Retinal pigment epithelial cell (primary cell): ENCODE measurements around the gene CELF2.

Experiments used
- DNase-seq: peaks from one replicate; pipeline ENCODE4 v3.0.0-alpha.2; 2010; ENCODE audit warnings: low read depth
- H3K4me3 ChIP-seq: 2 replicates; pipeline ENCODE4 v1.5.1; 2011; ENCODE audit warnings: mild to moderate bottlenecking, low read length, control low read depth, moderate library complexity
- TF ChIP-seq, protein P1 (sequence below): conservative IDR thresholded peaks from 2 replicates; pipeline ENCODE4 v1.5.1; 2011; ENCODE audit warnings: low read depth, low read length, control low read depth, inconsistent platforms

CELF2 gene

GRCh38 chr10:11017570-11018431 lies at the start of gene CELF2:
TSS of gene CELF2 (plus strand) at chr10:11017872. CDS start at chr10:11018090, 218 bp downstream.
- H3K4me3 ChIP-seq, result peak within 1 kb of the TSS; percentile 82
- no peak for DNase-seq
- TF ChIP-seq, protein P1, sequence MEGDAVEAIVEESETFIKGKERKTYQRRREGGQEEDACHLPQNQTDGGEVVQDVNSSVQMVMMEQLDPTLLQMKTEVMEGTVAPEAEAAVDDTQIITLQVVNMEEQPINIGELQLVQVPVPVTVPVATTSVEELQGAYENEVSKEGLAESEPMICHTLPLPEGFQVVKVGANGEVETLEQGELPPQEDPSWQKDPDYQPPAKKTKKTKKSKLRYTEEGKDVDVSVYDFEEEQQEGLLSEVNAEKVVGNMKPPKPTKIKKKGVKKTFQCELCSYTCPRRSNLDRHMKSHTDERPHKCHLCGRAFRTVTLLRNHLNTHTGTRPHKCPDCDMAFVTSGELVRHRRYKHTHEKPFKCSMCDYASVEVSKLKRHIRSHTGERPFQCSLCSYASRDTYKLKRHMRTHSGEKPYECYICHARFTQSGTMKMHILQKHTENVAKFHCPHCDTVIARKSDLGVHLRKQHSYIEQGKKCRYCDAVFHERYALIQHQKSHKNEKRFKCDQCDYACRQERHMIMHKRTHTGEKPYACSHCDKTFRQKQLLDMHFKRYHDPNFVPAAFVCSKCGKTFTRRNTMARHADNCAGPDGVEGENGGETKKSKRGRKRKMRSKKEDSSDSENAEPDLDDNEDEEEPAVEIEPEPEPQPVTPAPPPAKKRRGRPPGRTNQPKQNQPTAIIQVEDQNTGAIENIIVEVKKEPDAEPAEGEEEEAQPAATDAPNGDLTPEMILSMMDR, result no peak

DNA sequence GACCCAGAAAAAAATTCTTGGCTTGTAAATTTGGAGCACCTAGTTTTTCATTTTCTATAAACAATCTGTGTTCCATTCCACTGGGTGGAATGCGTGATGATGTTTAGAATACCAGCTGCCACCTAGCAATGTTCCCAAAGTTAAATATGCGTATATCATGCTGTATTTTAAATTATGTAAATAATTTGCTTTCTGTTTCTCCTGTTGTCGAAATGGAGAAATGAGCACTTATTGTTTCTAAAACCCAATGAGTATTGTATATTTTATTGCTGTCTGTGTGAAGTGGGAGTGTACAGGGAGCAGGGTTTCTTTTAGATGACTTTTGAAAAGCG lies 49.4 kb upstream of the CELF2 start:
- no peak overlapping the region for H3K4me3 ChIP-seq
- DNase-seq, result no peak
- TF ChIP-seq, protein P1, result no peak

- TF ChIP-seq, protein P1, result no peak
- no peak for DNase-seq
- H3K4me3 ChIP-seq, result no peak overlapping the region
These were observed 44.4 kb upstream of the CELF2 start for GRCh38 chr10:10973310-10973709.

- TF ChIP-seq, protein P1, result no peak
- no peak for DNase-seq
- H3K4me3 ChIP-seq, result no peak overlapping the region
These were observed 42.0 kb upstream of the CELF2 start for GRCh38 chr10:10975647-10976046.

GRCh38 chr10:10976652-10977051 lies 41.0 kb upstream of the CELF2 start:
- TF ChIP-seq, protein P1, result no peak
- no peak overlapping the region for H3K4me3 ChIP-seq
- no peak for DNase-seq

DNA sequence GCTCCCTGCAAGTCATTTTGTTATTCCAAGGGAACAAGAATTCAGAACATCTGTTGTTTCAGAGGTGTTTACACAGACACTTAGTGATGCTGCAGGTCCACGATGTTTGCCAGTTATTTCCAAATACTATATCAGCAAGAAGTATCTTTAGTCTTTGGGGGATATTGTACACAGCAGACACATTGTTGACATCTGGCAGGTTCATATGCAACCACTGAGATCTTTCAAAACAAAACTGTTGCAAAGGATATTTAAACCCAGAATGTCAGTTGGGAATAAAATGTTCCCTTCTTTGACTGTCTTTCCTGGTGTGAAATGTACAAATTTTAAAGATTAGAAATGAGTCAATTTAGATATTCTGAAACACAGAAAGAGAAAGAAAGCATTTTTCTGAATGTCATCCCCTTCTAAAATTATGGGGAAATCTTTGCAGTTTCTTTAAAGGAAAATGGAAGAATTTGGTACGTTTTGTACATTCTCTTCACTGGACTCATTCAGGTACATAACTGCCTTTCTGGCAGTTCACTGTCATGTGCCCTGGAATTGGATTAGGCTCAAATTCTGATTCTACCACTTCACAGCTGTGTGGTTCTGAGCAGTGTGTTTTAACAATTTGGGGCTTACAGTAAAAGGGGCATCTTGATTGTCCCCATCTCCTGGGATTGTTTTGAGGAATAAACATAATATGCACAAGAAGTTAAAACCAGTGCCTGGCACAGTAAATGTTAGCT lies 40.3 kb upstream of the CELF2 start:
- no peak overlapping the region for H3K4me3 ChIP-seq
- TF ChIP-seq, protein P1, result no peak
- DNase-seq, result no peak

DNA sequence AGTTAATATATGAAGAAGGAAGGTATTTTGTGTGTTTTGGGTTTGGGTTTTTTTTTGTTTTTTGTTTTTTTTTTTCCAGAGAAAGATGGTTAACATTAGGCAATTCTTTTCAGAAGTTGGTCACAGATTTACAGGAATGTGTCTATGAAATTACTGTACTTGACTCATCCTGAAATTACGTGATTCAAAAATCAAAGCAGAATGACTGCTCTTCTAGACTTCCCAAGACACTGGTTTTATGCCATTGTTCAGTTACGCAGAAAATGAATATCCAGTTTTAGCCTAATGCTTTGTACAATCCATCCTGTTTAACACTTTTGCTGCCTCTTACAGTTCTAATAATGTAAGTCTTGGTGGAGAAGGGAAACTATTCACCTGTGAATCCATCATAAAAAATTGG lies 39.7 kb upstream of the CELF2 start:
- TF ChIP-seq, protein P1, result no peak
- H3K4me3 ChIP-seq, result no peak overlapping the region
- no peak for DNase-seq
